Mesenchymal stem cell (in vitro differentiated cells and primary cell): ENCODE results near the gene TRIO.
A peak's percentile ranks its signal among the peaks of the same experiment; 100 is the strongest.

Experiments
- DNase-seq: peaks from one replicate; pipeline ENCODE4 v3.0.0-alpha.2; 2013
- H2AFZ ChIP-seq: one replicate; pipeline ENCODE4 v1.6.1; 2013; ENCODE audit warnings: low read depth, mild to moderate bottlenecking, control low read depth, inconsistent platforms, low read length, moderate library complexity
- H2AK5ac ChIP-seq: 2 replicates; pipeline ENCODE4 v1.6.1; 2013; ENCODE audit warnings: low read length, moderate library complexity, mild to moderate bottlenecking, inconsistent platforms; ENCODE audit not compliant: severe bottlenecking
- H2BK120ac ChIP-seq: one replicate; pipeline ENCODE4 v1.6.1; 2013; ENCODE audit warnings: low read depth, mild to moderate bottlenecking, inconsistent platforms, low read length, moderate library complexity
- H2BK12ac ChIP-seq, 2 experiments: one replicate each; pipeline ENCODE4 v1.6.1; 2013; ENCODE audit warnings: inconsistent platforms in 2 of 2, low read length in 2 of 2, mild to moderate bottlenecking in 2 of 2, moderate library complexity in 2 of 2, control low read depth in 1 of 2
- H2BK15ac ChIP-seq: one replicate; pipeline ENCODE4 v1.6.1; 2013; ENCODE audit warnings: mild to moderate bottlenecking, low read depth, inconsistent platforms; ENCODE audit not compliant: poor library complexity, severe bottlenecking
- H2BK5ac ChIP-seq: 2 replicates; pipeline ENCODE4 v1.6.1; 2013; ENCODE audit warnings: low read depth, mild to moderate bottlenecking, low read length, control low read depth, inconsistent platforms; ENCODE audit not compliant: poor library complexity, severe bottlenecking
- H3K14ac ChIP-seq, 2 experiments: one replicate each; pipeline ENCODE4 v1.6.1; 2013; ENCODE audit warnings: inconsistent platforms in 2 of 2, low read length in 2 of 2, control low read depth in 1 of 2, mild to moderate bottlenecking in 1 of 2, moderate library complexity in 1 of 2
- H3K18ac ChIP-seq, 2 experiments: one replicate each; pipeline ENCODE4 v1.6.1; 2013; ENCODE audit warnings: inconsistent platforms in 2 of 2, low read length in 2 of 2, control low read depth in 1 of 2, low read depth in 1 of 2, mild to moderate bottlenecking in 1 of 2
- H3K23ac ChIP-seq, 2 experiments: one replicate each; pipeline ENCODE4 v1.6.1; 2013; ENCODE audit warnings: inconsistent platforms in 2 of 2, low read length in 2 of 2, mild to moderate bottlenecking in 2 of 2, moderate library complexity in 2 of 2, control low read depth in 1 of 2
- H3K27ac ChIP-seq: 2 replicates; pipeline ENCODE4 v1.5.1; 2013; ENCODE audit warnings: mild to moderate bottlenecking, moderate library complexity, low read length, control low read depth, inconsistent platforms; ENCODE audit not compliant: poor library complexity, severe bottlenecking
- H3K27me3 ChIP-seq, 2 experiments: 2 replicates each; pipeline versions ENCODE4 v1.6.1 to v1.7.0; 2013; ENCODE audit warnings: low read length in 2 of 2, mild to moderate bottlenecking in 2 of 2, moderate library complexity in 2 of 2, control low read depth in 1 of 2, inconsistent platforms in 1 of 2; ENCODE audit not compliant: control insufficient read depth in 1 of 2, insufficient read depth in 1 of 2
- H3K36me3 ChIP-seq, 2 experiments: 2 replicates each; pipeline versions ENCODE4 v1.6.1 to v1.7.0; 2013; ENCODE audit warnings: low read length in 2 of 2, control low read depth in 1 of 2, inconsistent platforms in 1 of 2, low read depth in 1 of 2, mild to moderate bottlenecking in 1 of 2; ENCODE audit not compliant: insufficient read depth in 2 of 2, control insufficient read depth in 1 of 2
- H3K4ac ChIP-seq, 2 experiments: one replicate each; pipeline ENCODE4 v1.6.1; 2013; ENCODE audit warnings: inconsistent platforms in 2 of 2, low read length in 2 of 2, mild to moderate bottlenecking in 2 of 2, moderate library complexity in 2 of 2, control low read depth in 1 of 2, low read depth in 1 of 2
- H3K4me1 ChIP-seq: 2 replicates; pipeline ENCODE4 v1.6.1; 2013; ENCODE audit warnings: low read depth, low read length, control low read depth; ENCODE audit not compliant: control insufficient read depth, insufficient read depth
- H3K4me2 ChIP-seq: 2 replicates; pipeline ENCODE4 v1.6.1; 2013; ENCODE audit warnings: low read length, mild to moderate bottlenecking, inconsistent platforms; ENCODE audit not compliant: poor library complexity, severe bottlenecking
- H3K4me3 ChIP-seq, 2 experiments: 2 replicates each; pipeline versions ENCODE4 v1.5.1 to v1.7.0; 2013; ENCODE audit warnings: low read length in 2 of 2, mild to moderate bottlenecking in 2 of 2, control low read depth in 1 of 2, low read depth in 1 of 2; ENCODE audit not compliant: insufficient read depth in 1 of 2
- H3K79me1 ChIP-seq: replicated peaks from 2 replicates; pipeline ENCODE4 v1.6.1; 2013; ENCODE audit warnings: mild to moderate bottlenecking, control low read depth, low read length, inconsistent platforms; ENCODE audit not compliant: poor library complexity, severe bottlenecking
- H3K9ac ChIP-seq: 2 replicates; pipeline ENCODE4 v1.7.0; 2013; ENCODE audit warnings: mild to moderate bottlenecking, low read length, moderate library complexity
- H3K9me3 ChIP-seq: 2 replicates; pipeline ENCODE4 v1.7.0; 2013; ENCODE audit warnings: mild to moderate bottlenecking, low read length; ENCODE audit not compliant: control insufficient read depth
- H4K8ac ChIP-seq: one replicate; pipeline ENCODE4 v1.6.1; 2013; ENCODE audit warnings: inconsistent platforms, mild to moderate bottlenecking, low read length, moderate library complexity
- H4K91ac ChIP-seq: one replicate; pipeline ENCODE4 v1.6.1; 2013; ENCODE audit warnings: mild to moderate bottlenecking, low read length, inconsistent platforms
- WGBS: methylation state at CpG from one replicate; pipeline ENCODE4 v1.1.7; 2013; ENCODE audit warnings: mixed read lengths; 5-methylcytosine and 5-hydroxymethylcytosine counted together

TRIO gene

GRCh38 chr5:14298126-14298847 is 155.1 kb downstream of the TRIO start:
- Histone ChIP-seq H3K9me3 (no peaks in the 10 kb centered on the region), H3K18ac (no peak overlapping the region), H2AK5ac (no peak overlapping the region), H3K4me2 (no peak overlapping the region), H3K23ac (no peak overlapping the region), H3K4me3 (no peak overlapping the region), H3K9ac (peak overlapping the region; percentile 33), H2BK120ac (no peak overlapping the region), H4K91ac (no peak overlapping the region), H2AFZ (no peak overlapping the region), H3K27me3 (no peaks in the 10 kb centered on the region), H2BK15ac (no peak overlapping the region), H3K27ac (no peak overlapping the region), H3K14ac (no peak overlapping the region), H3K36me3 (peaks cover 24 to 86% of the 10 kb centered on the region in 2 experiments), H2BK5ac (no peak overlapping the region), H4K8ac (no peak overlapping the region), H3K79me1 (peaks cover 13% of the 10 kb centered on the region), H3K4me1 (peaks cover 18% of the 10 kb centered on the region), H2BK12ac (no peak overlapping the region), H3K4ac (no peak overlapping the region)
- DNase-seq, result no peak
- WGBS, result 88% methylated on average over 3 of the region's 3 CpGs

- H3K4me3 ChIP-seq, result no peak overlapping the region
- WGBS, result 97% methylated on average over 4 of the region's 4 CpGs
- DNase-seq, result no peak
- no peak overlapping the region for H3K4ac ChIP-seq
- H2BK12ac ChIP-seq, result no peak overlapping the region
- H3K27ac ChIP-seq, result peak overlapping the region; percentile 86
- peaks cover 10% of the 10 kb centered on the region for H3K79me1 ChIP-seq
- H2AK5ac ChIP-seq, result no peak overlapping the region
- no peak overlapping the region for H2BK120ac ChIP-seq
- no peak overlapping the region for H3K18ac ChIP-seq
- no peak overlapping the region for H2BK5ac ChIP-seq
- H2AFZ ChIP-seq, result no peak overlapping the region
- H3K9ac ChIP-seq, result no peak overlapping the region
- H3K27me3 ChIP-seq, result no peaks in the 10 kb centered on the region
- H4K91ac ChIP-seq, result no peak overlapping the region
- no peak overlapping the region for H3K4me2 ChIP-seq
- H3K14ac ChIP-seq, result no peak overlapping the region
- no peak overlapping the region for H4K8ac ChIP-seq
- no peak overlapping the region for H2BK15ac ChIP-seq
- H3K36me3 ChIP-seq, result peaks cover 27 to 86% of the 10 kb centered on the region in 2 experiments
- peaks cover 24% of the 10 kb centered on the region for H3K4me1 ChIP-seq
- no peak overlapping the region for H3K23ac ChIP-seq
- no peaks in the 10 kb centered on the region for H3K9me3 ChIP-seq
Measured at GRCh38 chr5:14299666-14300065, 156.5 kb downstream of the TRIO start.

DNA sequence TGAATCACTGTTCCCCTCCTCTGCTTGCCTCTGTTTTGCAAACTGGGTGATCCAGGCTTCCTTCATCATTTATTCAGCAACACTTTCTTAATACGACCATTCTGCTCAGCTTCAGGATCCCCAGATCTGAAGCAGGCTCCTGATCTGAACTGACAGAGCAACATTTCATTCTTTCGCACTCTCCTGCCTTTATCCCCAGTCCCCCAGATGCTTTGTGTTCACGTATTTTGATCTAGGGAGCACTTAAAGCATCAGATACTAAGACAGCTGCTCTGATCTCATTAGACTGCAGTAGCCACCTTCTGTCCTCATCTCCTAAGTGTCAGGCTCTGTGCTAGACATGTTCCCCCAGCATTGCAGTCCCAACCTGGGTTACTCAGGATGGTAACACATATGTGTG is 158.0 kb downstream of the TRIO start:
- DNase-seq, result no peak
- Histone ChIP-seq H3K4me2 (no peak overlapping the region), H3K18ac (no peak overlapping the region), H2BK120ac (no peak overlapping the region), H2AFZ (no peak overlapping the region), H3K79me1 (peaks cover 7% of the 10 kb centered on the region), H3K27ac (peak overlapping the region; percentile 12), H3K14ac (no peak overlapping the region), H3K4ac (no peak overlapping the region), H3K9ac (no peak overlapping the region), H3K9me3 (no peaks in the 10 kb centered on the region), H2BK5ac (no peak overlapping the region), H4K91ac (no peak overlapping the region), H3K23ac (no peak overlapping the region), H3K4me3 (no peak overlapping the region), H2BK15ac (no peak overlapping the region), H4K8ac (no peak overlapping the region), H3K27me3 (no peaks in the 10 kb centered on the region), H2BK12ac (no peak overlapping the region), H2AK5ac (no peak overlapping the region), H3K4me1 (peaks cover 28% of the 10 kb centered on the region), H3K36me3 (peaks cover 21 to 86% of the 10 kb centered on the region in 2 experiments)
- 94% methylated on average over 3 of the region's 3 CpGs for WGBS

DNA sequence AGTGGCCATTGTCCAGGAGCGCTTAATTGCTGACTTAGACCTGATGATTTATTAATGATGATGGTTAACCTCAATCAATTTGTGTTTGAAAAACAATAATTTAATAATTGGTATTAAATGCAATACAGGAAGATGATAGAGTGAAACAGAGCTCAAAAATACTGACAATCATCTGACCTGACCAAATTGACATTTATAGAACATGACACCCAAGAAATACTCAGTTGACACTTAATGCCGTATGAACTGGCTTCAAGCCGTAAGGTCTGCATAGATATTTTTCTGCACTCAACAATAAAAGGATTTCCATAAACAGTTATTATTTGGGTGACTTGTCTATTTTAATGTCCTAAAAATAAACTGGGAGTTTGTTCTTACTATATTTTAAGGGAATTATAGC is 159.2 kb downstream of the TRIO start:
- H3K4me3 ChIP-seq, result no peak overlapping the region
- H3K9ac ChIP-seq, result no peak overlapping the region
- H3K27me3 ChIP-seq, result no peaks in the 10 kb centered on the region
- no peak overlapping the region for H3K18ac ChIP-seq
- no peak overlapping the region for H2BK120ac ChIP-seq
- no peak overlapping the region for H3K27ac ChIP-seq
- H3K79me1 ChIP-seq, result peaks cover 2% of the 10 kb centered on the region
- H2BK5ac ChIP-seq, result no peak overlapping the region
- 100% methylated on average over 1 of the region's 3 CpGs for WGBS
- no peak overlapping the region for H4K8ac ChIP-seq
- no peak for DNase-seq
- H2BK15ac ChIP-seq, result no peak overlapping the region
- H3K4ac ChIP-seq, result no peak overlapping the region
- peaks cover 27% of the 10 kb centered on the region for H3K4me1 ChIP-seq
- no peak overlapping the region for H4K91ac ChIP-seq
- H3K36me3 ChIP-seq, result peaks cover 16 to 89% of the 10 kb centered on the region in 2 experiments
- H3K9me3 ChIP-seq, result no peaks in the 10 kb centered on the region
- no peak overlapping the region for H2AK5ac ChIP-seq
- H2AFZ ChIP-seq, result no peak overlapping the region
- no peak overlapping the region for H3K4me2 ChIP-seq
- H3K14ac ChIP-seq, result no peak overlapping the region
- no peak overlapping the region for H2BK12ac ChIP-seq
- no peak overlapping the region for H3K23ac ChIP-seq
